Esophagus (tissue), 2 donors: ENCODE measurements around the gene PRDM2. TPM values are rescaled to one million over a fixed set of nuclear protein-coding genes. Genes with fewer than 3 reads are reported as not detected.

ENCODE experiments used
- H3K27ac ChIP-seq, 2 donors: one replicate each; pipeline ENCODE4 v1.5.1; 2013; ENCODE audit warnings: low read depth in 2 of 2, mild to moderate bottlenecking in 2 of 2, inconsistent platforms in 1 of 2, low read length in 1 of 2, moderate library complexity in 1 of 2
- H3K27me3 ChIP-seq, 2 donors: one replicate each; pipeline ENCODE4 v1.6.1; 2013; ENCODE audit warnings: low read length in 2 of 2, control low read depth in 1 of 2, mild to moderate bottlenecking in 1 of 2; ENCODE audit not compliant: insufficient read depth in 2 of 2, control insufficient read depth in 1 of 2
- H3K36me3 ChIP-seq, 2 donors: one replicate each; pipeline ENCODE4 v1.6.1; 2013; ENCODE audit warnings: low read length in 1 of 2; ENCODE audit not compliant: control insufficient read depth in 2 of 2, insufficient read depth in 2 of 2
- H3K4me1 ChIP-seq, 2 donors: one replicate each; pipeline ENCODE4 v1.6.1; 2013; ENCODE audit warnings: low read length in 1 of 2; ENCODE audit not compliant: control insufficient read depth in 2 of 2, insufficient read depth in 2 of 2
- H3K4me3 ChIP-seq, 2 donors: one replicate each; pipeline ENCODE4 v1.5.1; 2013; ENCODE audit warnings: low read length in 2 of 2, mild to moderate bottlenecking in 2 of 2, low read depth in 1 of 2, moderate library complexity in 1 of 2
- H3K9me3 ChIP-seq, 2 donors: one replicate each; pipeline ENCODE4 v1.6.1; 2013; ENCODE audit warnings: mild to moderate bottlenecking in 2 of 2, low read depth in 1 of 2, low read length in 1 of 2, moderate library complexity in 1 of 2; ENCODE audit not compliant: control insufficient read depth in 2 of 2, insufficient read depth in 1 of 2
- WGBS, 2 donors: extraction: QIAGEN DNeasy Blood & Tissue Kit; methylation state at CpG; one replicate each; pipeline ENCODE4 v1.1.7; 2013; 5-methylcytosine and 5-hydroxymethylcytosine counted together
- polyA plus RNA-seq, 2 donors: library from polyadenylated mRNA; stranded (reverse); fragments of 200-250 nt; gene quantifications; one replicate each; pipeline ENCODE4 v1.2.3, GENCODE V29; 2013
- donor health status: healthy with polysubstance abuse.
- donor health status: Bipolar disorder and iron deficiency.

The PRDM2 gene
- polyA plus RNA-seq, 2 donors: 12.1 to 16.0 TPM

- WGBS, 2 donors: 82 to 83% methylated on average over 7 of the region's 7 CpGs
- H3K36me3 ChIP-seq: no peaks in the 10 kb centered on the region
- H3K4me1 ChIP-seq: no peaks in the 10 kb centered on the region
- no peak overlapping the region for H3K4me3 ChIP-seq
- H3K27ac ChIP-seq: no peak overlapping the region
- H3K9me3 ChIP-seq: no peaks in the 10 kb centered on the region
- no peaks in the 10 kb centered on the region for H3K27me3 ChIP-seq
These were observed 167.6 kb downstream of the PRDM2 start for GRCh38 chr1:13867603-13868002.

DNA sequence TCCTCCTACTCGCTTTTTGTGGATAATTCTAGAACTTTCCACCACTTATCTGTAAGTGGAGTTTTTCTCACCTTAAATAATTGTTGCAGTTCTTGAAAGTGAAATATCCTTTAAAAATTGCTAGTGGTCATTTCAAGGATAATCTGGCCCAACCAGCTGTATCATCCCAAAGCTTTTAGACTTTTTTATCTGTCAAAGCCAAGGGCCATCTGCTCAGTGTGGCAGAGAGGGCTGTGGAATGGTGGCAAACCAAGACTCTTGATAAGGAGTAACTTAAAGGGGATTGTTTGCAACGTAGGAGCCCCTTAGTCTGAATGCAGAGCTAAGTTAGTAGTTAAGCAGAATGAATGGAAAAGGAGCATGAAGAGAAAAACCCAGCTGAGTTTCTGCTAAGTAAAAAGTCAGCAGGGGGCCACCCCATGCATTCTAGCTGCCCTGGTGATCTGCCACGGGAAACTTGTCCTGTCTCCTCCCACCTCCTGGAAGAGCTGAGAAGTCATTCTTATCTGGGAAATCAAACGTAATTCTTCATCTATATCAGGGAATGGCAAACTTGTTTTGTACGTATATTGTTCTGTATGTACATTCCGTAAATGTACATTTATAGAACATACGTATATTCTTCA, 169.3 kb downstream of the PRDM2 start:
- peaks cover 0 to 3% of the 10 kb centered on the region in 2 donors for H3K9me3 ChIP-seq
- no peaks in the 10 kb centered on the region for H3K4me1 ChIP-seq
- WGBS, 2 donors: 63 to 64% methylated on average over 7 of the region's 7 CpGs
- no peak overlapping the region for H3K4me3 ChIP-seq
- no peak overlapping the region for H3K27ac ChIP-seq
- no peaks in the 10 kb centered on the region for H3K36me3 ChIP-seq
- no peaks in the 10 kb centered on the region for H3K27me3 ChIP-seq

- Histone ChIP-seq H3K4me1 (no peaks in the 10 kb centered on the region), H3K4me3 (no peak overlapping the region), H3K36me3 (no peaks in the 10 kb centered on the region), H3K9me3 (peaks cover 0 to 3% of the 10 kb centered on the region in 2 donors), H3K27me3 (no peaks in the 10 kb centered on the region), H3K27ac (no peak overlapping the region)
- WGBS, 2 donors: 62 to 67% methylated on average over 2 of the region's 2 CpGs
These were observed 171.4 kb downstream of the PRDM2 start for GRCh38 chr1:13871413-13871812.

GRCh38 chr1:13871886-13872285, 171.9 kb downstream of the PRDM2 start:
- Histone ChIP-seq H3K36me3 (no peaks in the 10 kb centered on the region), H3K9me3 (peaks cover 0 to 3% of the 10 kb centered on the region in 2 donors), H3K4me3 (no peak overlapping the region), H3K27me3 (no peaks in the 10 kb centered on the region), H3K4me1 (no peaks in the 10 kb centered on the region), H3K27ac (no peak overlapping the region)
- WGBS, 2 donors: 71 to 78% methylated on average over 3 of the region's 3 CpGs

DNA sequence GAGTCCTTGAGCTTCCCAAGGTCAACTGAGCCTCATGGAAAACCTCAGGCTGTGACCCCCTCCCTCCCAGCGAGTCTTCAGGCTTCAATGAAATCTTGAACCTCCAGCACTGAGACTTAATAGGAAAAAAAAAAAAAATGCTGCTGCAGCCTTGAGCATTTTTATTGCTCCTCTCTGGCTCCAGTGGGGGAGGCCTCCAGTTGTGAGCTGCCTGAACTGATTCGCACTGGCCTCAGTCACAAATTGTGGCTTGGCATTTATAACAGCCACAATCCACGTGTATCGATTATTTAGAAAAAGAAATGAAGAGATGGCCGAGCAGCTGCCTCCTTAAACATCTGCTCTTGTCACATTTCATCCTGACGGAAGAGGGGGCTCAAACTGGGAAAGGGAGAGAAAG, 173.0 kb downstream of the PRDM2 start:
- no peaks in the 10 kb centered on the region for H3K27me3 ChIP-seq
- WGBS, 2 donors: 77 to 83% methylated on average over 6 of the region's 6 CpGs

More for the DNA sequence above, 173.0 kb downstream of the PRDM2 start:
- no peak overlapping the region for H3K27ac ChIP-seq
- no peak overlapping the region for H3K4me3 ChIP-seq
- no peaks in the 10 kb centered on the region for H3K4me1 ChIP-seq
- peaks cover 0 to 3% of the 10 kb centered on the region in 2 donors for H3K9me3 ChIP-seq
- H3K36me3 ChIP-seq: no peaks in the 10 kb centered on the region

Other genes with a start within 250 kb of the PRDM2 start
- under 1 TPM; 0.04 to 0.09 TPM for gene LRRC38, start 186.2 kb upstream of the PRDM2 start, polyA plus RNA-seq
- gene PDPN, start 116.4 kb upstream of the PRDM2 start, polyA plus RNA-seq: 10 to 100 TPM in 1 of 2 donors, 1 to 10 TPM in 1; 2.4 to 11.9 TPM